A549 (cell line): ENCODE data around the gene NKAIN4.

Experiments used
- CTCF ChIP-seq: fragments of >200 bp; sonication (Bioruptor Twin); formaldehyde crosslinking; IDR thresholded peaks from 3 replicates; pipeline ENCODE4 v1.5.1; 2016
- KDM1A ChIP-seq: fragments of 200-600 bp; sonication (generic); IDR thresholded peaks from 2 replicates; pipeline ENCODE4 v1.6.1; 2016; ENCODE audit warnings: low read depth, mild to moderate bottlenecking
- TP53 ChIP-seq: fragments of 250-450 bp; sonication (Bioruptor Pico); IDR thresholded peaks from 2 replicates; pipeline ENCODE4 v1.5.0; 2021; ENCODE audit warnings: mild to moderate bottlenecking, moderate library complexity

DNA sequence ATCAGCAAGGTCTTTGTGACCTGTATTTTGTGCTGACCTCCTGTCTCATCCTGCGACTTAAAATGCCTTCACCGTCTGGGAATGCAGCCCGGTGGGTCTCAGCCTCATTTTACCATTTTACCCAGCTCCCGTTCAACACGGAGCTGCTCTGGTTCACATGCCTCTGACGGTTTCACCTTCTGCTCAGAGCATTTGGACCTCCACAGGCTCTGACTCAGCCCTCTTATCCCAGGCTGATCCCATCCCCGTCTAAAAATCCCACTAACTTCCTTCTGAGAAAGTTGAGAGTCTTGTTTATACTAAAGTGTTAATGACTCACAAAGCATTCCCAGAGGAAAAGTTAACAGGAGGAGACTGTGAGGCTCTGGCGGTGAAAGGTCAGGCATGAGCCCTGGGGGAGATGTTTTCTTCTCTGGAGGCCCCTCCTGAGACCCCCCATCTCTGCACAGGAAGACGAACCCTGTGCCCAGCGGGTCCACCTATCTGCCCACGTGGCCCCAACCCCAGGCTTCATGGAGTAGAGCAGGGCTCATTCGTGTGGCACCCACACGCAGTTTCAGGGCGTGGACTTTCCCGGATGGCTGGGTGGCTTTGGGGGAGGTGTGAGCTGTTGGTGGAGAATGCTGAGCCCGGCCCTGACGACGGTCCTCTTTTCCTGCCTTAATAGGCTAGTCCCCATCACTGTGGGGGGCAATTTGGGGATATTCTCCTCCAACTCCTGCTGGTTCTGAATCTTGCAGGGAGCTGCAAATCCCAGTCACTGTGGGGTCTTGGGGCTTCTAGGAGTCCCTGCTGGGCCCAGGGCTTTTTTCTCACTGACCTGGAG, 21.8 kb downstream of the NKAIN4 start:
- TF ChIP-seq CTCF (no peak), TP53 (0 out of 2 replicates have a peak, but pooled peaks have one; percentile 60), KDM1A (no peak)
